NCI-H146 treated with DMSO at 0.1 percent for 48 hours (cell line): ENCODE measurements around the gene TWF1.
"Not testable (repeated sequence)": the region's sequence is repeated elsewhere in the genome, so short reads cannot be mapped to it uniquely, and the experiment has no call there.

ENCODE experiments used
- DNase-seq: peaks from one replicate; lab custom pipeline; 2025; ENCODE audit not compliant: unreplicated experiment; lab: John Stamatoyannopoulos, UW

TWF1 gene

GRCh38 chr12:43806737-43807072, 588 bp upstream of the TWF1 start:
- DNase-seq = no peak

GRCh38 chr12:43805149-43805859, 813 bp downstream of the TWF1 start:
- DNase-seq = peak; percentile 46

GRCh38 chr12:43797561-43798217, 8.4 kb downstream of the TWF1 start:
- DNase-seq = no peak

GRCh38 chr12:43795716-43796280, 10.3 kb downstream of the TWF1 start:
- no peak for DNase-seq

GRCh38 chr12:43789941-43790340, 16.2 kb downstream of the TWF1 start:
- DNase-seq = no peak

GRCh38 chr12:43786899-43787693, 19.0 kb downstream of the TWF1 start:
- DNase-seq = no peak

GRCh38 chr12:43776498-43776897, 29.6 kb downstream of the TWF1 start:
- peak; percentile 11 for DNase-seq

GRCh38 chr12:43766291-43766690, 39.8 kb downstream of the TWF1 start:
- no peak for DNase-seq

- no peak for DNase-seq
These were observed 41.6 kb downstream of the TWF1 start for GRCh38 chr12:43764528-43764927.

- no peak for DNase-seq
These were observed 42.3 kb downstream of the TWF1 start for GRCh38 chr12:43763769-43764168.

- peak; percentile 21 for DNase-seq
These were observed 43.5 kb downstream of the TWF1 start for GRCh38 chr12:43762596-43762995.

GRCh38 chr12:43761500-43761899, 44.6 kb downstream of the TWF1 start:
- DNase-seq = no peak

GRCh38 chr12:43760396-43760795, 45.7 kb downstream of the TWF1 start:
- no peak for DNase-seq

- DNase-seq = peak; percentile 95
These were observed 47.2 kb downstream of the TWF1 start, which contains the start of the genes IRAK4 and PUS7L for GRCh38 chr12:43758728-43759563. IRAK4 (plus strand) TSS chr12:43758951; CDS start chr12:43768112, 9,161 bp downstream. PUS7L (minus strand) TSS chr12:43758790; CDS start chr12:43755245, 3,545 bp downstream.

- DNase-seq = peak; percentile 47
These were observed 47.8 kb downstream of the TWF1 start for GRCh38 chr12:43758247-43758727.

- DNase-seq = no peak
These were observed 52.1 kb downstream of the TWF1 start for GRCh38 chr12:43754015-43754414.

GRCh38 chr12:43751360-43751759, 54.8 kb downstream of the TWF1 start:
- not testable (repeated sequence) for DNase-seq

GRCh38 chr12:43750814-43751213, 55.3 kb downstream of the TWF1 start:
- DNase-seq = no peak

- DNase-seq = no peak
These were observed 57.1 kb downstream of the TWF1 start for GRCh38 chr12:43749016-43749415.

- DNase-seq = no peak
These were observed 61.3 kb downstream of the TWF1 start for GRCh38 chr12:43744826-43745225.
